NCI-H2171 treated with DMSO at 0.1 percent for 48 hours (cell line): ENCODE data around the gene TPRA1.

ENCODE experiments used
- DNase-seq: peaks from one replicate; lab custom pipeline; 2025; lab: John Stamatoyannopoulos, UW

Gene TPRA1

GRCh38 chr3:127590282-127590592 is 296 bp downstream of the TPRA1 start:
- DNase-seq = no peak

GRCh38 chr3:127589600-127590281 is 792 bp downstream of the TPRA1 start:
- no peak for DNase-seq

GRCh38 chr3:127588806-127589577 is 1.5 kb downstream of the TPRA1 start:
- no peak for DNase-seq

GRCh38 chr3:127587876-127588275 is 2.7 kb downstream of the TPRA1 start:
- DNase-seq = no peak

- no peak for DNase-seq
Observed at GRCh38 chr3:127585813-127586413, 4.6 kb downstream of the TPRA1 start.

GRCh38 chr3:127585163-127585812 is 5.2 kb downstream of the TPRA1 start:
- no peak for DNase-seq

GRCh38 chr3:127584734-127585133 is 5.8 kb downstream of the TPRA1 start:
- DNase-seq = no peak

GRCh38 chr3:127580327-127581060 is 10.0 kb downstream of the TPRA1 start:
- no peak for DNase-seq

- no peak for DNase-seq
Observed at GRCh38 chr3:127578802-127579201, 11.7 kb downstream of the TPRA1 start.

- DNase-seq = no peak
Observed at GRCh38 chr3:127578168-127578567, 12.4 kb downstream of the TPRA1 start.

GRCh38 chr3:127577448-127577847 is 13.1 kb downstream of the TPRA1 start:
- no peak for DNase-seq

- peak; percentile 88 for DNase-seq
Observed at GRCh38 chr3:127574880-127575878, 15.4 kb downstream of the TPRA1 start.

- no peak for DNase-seq
Observed at GRCh38 chr3:127573912-127574311, 16.6 kb downstream of the TPRA1 start.

GRCh38 chr3:127573401-127573800 is 17.1 kb downstream of the TPRA1 start:
- no peak for DNase-seq

- no peak for DNase-seq
Observed at GRCh38 chr3:127572735-127573134, 17.8 kb downstream of the TPRA1 start.

GRCh38 chr3:127572186-127572585 is 18.3 kb downstream of the TPRA1 start:
- DNase-seq = no peak

GRCh38 chr3:127570520-127570919 is 20.0 kb downstream of the TPRA1 start:
- DNase-seq = no peak

GRCh38 chr3:127569160-127569559 is 21.4 kb downstream of the TPRA1 start:
- no peak for DNase-seq

GRCh38 chr3:127568586-127568985 is 21.9 kb downstream of the TPRA1 start:
- DNase-seq = peak; percentile 94

GRCh38 chr3:127566833-127567232 is 23.7 kb downstream of the TPRA1 start:
- no peak for DNase-seq

- DNase-seq = no peak
Observed at GRCh38 chr3:127565711-127566110, 24.8 kb downstream of the TPRA1 start.
